ENCODE data around the gene CD300C.

DNA sequence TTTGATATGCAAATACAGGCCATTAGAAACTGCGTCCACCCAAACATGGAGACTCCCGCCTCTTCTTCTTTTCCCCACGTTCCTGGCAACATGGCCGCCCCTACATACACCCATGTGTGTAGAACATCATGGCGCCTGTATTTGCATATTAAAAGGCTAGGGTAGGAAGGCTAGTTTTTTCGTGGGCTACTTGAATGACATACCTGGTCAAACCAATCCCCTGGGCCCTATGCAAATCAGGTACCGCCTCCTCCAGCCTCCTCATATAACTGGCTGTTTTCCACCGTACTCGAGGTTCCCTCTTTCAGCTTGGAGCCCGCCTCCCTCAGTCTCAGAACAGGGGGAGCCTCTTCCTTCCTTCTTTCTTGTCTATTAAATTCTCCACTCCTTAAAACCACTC, 13.8 kb downstream of the CD300C start:
- TF ChIP-seq, protein P1, sequence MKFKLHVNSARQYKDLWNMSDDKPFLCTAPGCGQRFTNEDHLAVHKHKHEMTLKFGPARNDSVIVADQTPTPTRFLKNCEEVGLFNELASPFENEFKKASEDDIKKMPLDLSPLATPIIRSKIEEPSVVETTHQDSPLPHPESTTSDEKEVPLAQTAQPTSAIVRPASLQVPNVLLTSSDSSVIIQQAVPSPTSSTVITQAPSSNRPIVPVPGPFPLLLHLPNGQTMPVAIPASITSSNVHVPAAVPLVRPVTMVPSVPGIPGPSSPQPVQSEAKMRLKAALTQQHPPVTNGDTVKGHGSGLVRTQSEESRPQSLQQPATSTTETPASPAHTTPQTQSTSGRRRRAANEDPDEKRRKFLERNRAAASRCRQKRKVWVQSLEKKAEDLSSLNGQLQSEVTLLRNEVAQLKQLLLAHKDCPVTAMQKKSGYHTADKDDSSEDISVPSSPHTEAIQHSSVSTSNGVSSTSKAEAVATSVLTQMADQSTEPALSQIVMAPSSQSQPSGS (CRISPR knock-in tag; IDR thresholded peaks at IDR 0.05; ENCODE audit: borderline replicate concordance, low read depth) = no peak
- TF ChIP-seq, protein P2, sequence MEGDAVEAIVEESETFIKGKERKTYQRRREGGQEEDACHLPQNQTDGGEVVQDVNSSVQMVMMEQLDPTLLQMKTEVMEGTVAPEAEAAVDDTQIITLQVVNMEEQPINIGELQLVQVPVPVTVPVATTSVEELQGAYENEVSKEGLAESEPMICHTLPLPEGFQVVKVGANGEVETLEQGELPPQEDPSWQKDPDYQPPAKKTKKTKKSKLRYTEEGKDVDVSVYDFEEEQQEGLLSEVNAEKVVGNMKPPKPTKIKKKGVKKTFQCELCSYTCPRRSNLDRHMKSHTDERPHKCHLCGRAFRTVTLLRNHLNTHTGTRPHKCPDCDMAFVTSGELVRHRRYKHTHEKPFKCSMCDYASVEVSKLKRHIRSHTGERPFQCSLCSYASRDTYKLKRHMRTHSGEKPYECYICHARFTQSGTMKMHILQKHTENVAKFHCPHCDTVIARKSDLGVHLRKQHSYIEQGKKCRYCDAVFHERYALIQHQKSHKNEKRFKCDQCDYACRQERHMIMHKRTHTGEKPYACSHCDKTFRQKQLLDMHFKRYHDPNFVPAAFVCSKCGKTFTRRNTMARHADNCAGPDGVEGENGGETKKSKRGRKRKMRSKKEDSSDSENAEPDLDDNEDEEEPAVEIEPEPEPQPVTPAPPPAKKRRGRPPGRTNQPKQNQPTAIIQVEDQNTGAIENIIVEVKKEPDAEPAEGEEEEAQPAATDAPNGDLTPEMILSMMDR (IDR thresholded peaks at IDR 0.05) = no peak
- TF ChIP-seq JUN (CRISPR knock-in tag; IDR thresholded peaks at IDR 0.05) (no peak), ESRRA (CRISPR knock-in tag; IDR thresholded peaks at IDR 0.05; ENCODE audit: borderline replicate concordance) (no peak), GRHL2 (CRISPR knock-in tag; IDR thresholded peaks at IDR 0.05; ENCODE audit: insufficient replicate concordance, severe bottlenecking) (no peak), SMAD4 (CRISPR knock-in tag; IDR thresholded peaks at IDR 0.05) (no peak), FOXJ3 (CRISPR knock-in tag; IDR thresholded peaks at IDR 0.05; ENCODE audit: borderline replicate concordance) (no peak), KAT7 (CRISPR knock-in tag; IDR thresholded peaks at IDR 0.05; ENCODE audit: borderline replicate concordance) (no peak), NR2C2 (CRISPR knock-in tag; IDR thresholded peaks at IDR 0.05) (no peak), TP53 (CRISPR knock-in tag; IDR thresholded peaks at IDR 0.05) (no peak)
- TF ChIP-seq, protein P3, sequence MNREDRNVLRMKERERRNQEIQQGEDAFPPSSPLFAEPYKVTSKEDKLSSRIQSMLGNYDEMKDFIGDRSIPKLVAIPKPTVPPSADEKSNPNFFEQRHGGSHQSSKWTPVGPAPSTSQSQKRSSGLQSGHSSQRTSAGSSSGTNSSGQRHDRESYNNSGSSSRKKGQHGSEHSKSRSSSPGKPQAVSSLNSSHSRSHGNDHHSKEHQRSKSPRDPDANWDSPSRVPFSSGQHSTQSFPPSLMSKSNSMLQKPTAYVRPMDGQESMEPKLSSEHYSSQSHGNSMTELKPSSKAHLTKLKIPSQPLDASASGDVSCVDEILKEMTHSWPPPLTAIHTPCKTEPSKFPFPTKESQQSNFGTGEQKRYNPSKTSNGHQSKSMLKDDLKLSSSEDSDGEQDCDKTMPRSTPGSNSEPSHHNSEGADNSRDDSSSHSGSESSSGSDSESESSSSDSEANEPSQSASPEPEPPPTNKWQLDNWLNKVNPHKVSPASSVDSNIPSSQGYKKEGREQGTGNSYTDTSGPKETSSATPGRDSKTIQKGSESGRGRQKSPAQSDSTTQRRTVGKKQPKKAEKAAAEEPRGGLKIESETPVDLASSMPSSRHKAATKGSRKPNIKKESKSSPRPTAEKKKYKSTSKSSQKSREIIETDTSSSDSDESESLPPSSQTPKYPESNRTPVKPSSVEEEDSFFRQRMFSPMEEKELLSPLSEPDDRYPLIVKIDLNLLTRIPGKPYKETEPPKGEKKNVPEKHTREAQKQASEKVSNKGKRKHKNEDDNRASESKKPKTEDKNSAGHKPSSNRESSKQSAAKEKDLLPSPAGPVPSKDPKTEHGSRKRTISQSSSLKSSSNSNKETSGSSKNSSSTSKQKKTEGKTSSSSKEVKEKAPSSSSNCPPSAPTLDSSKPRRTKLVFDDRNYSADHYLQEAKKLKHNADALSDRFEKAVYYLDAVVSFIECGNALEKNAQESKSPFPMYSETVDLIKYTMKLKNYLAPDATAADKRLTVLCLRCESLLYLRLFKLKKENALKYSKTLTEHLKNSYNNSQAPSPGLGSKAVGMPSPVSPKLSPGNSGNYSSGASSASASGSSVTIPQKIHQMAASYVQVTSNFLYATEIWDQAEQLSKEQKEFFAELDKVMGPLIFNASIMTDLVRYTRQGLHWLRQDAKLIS (CRISPR knock-in tag; IDR thresholded peaks at IDR 0.05; ENCODE audit: borderline replicate concordance) = no peak

Measured in WTC11 (cell line).